ENCODE data around the gene PRSS36. TPM values are rescaled to one million over a fixed set of nuclear protein-coding genes. Genes with fewer than 3 reads are reported as not detected.

The PRSS36 gene
- total RNA-seq, 1 experiment from 2014 or later: 0.66 TPM

DNA sequence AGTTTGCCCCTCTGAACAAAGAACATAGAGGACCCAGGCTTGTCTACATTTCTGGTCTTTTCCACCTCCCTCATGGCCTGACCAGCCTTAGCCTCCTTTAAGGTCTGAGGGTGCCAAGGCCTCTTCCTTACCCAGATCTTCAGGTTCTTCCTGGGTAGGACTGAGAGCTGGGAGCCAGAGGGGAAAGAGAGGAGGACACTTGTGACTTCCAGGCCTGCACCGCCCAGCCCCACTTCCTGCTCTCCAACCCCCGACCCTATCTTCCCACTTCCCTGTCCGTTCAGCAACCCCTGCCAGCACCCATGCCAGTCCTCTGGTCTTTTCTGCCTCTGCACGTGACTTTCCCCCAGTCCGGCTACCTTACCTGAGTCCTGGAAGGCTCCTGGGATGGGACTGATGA, 534 bp downstream of the PRSS36 start:
- WGBS (ENCODE audit: extremely low coverage, insufficient read length, low lambda C conversion rate): no CpG with 5 or more reads among the region's 5 CpGs
- no peak overlapping the region for H2BK120ac ChIP-seq (ENCODE audit: low read depth, low read length, poor library complexity, severe bottlenecking)
- no peaks in the 10 kb centered on the region for H3K79me1 ChIP-seq (ENCODE audit: insufficient read depth, low read depth, low read length, poor library complexity, severe bottlenecking)
- no peak overlapping the region for H3K4ac ChIP-seq (ENCODE audit: low read depth, low read length)
- peaks cover 15 to 35% of the 10 kb centered on the region in 2 experiments for H3K4me1 Mint-ChIP-seq
- H3K9me3 ChIP-seq (ENCODE audit: control insufficient read depth, low read depth, low read length): no peaks in the 10 kb centered on the region
- no peaks in the 10 kb centered on the region for H3K79me2 ChIP-seq (ENCODE audit: insufficient read depth, low read length)
- no peak overlapping the region for H3K27ac ChIP-seq (ENCODE audit: insufficient read length, low read depth, low read length)
- H2BK12ac ChIP-seq (ENCODE audit: insufficient read length, low read depth, low read length): no peak overlapping the region
- no peak overlapping the region for H3K18ac ChIP-seq (ENCODE audit: insufficient read length, low read depth, low read length)
- no peaks in the 10 kb centered on the region for H4K20me1 ChIP-seq (ENCODE audit: control insufficient read depth, insufficient read depth, insufficient read length)
- no peak overlapping the region for H3T11ph ChIP-seq (ENCODE audit: low read length)
- H2BK5ac ChIP-seq (ENCODE audit: insufficient read length, low read length): no peak overlapping the region
- H4K8ac ChIP-seq (replicated peaks; ENCODE audit: insufficient read length, low read depth, low read length): no peak overlapping the region
- no peak overlapping the region; a peak in 1 of 7 replicates for H3K27ac Mint-ChIP-seq
- no peaks in the 10 kb centered on the region; the same call in 1 of the 2 replicates for H3K4me1 ChIP-seq (ENCODE audit: insufficient read depth, low read length)
- no peak overlapping the region for H2BK20ac ChIP-seq (ENCODE audit: low read depth, low read length, poor library complexity, severe bottlenecking)
- H3K9me3 Mint-ChIP-seq: no peaks in the 10 kb centered on the region; a peak in 1 of 5 replicates
- no peak overlapping the region for H2AK5ac ChIP-seq (ENCODE audit: insufficient read length, low read length)
- no peaks in the 10 kb centered on the region for H3K27me3 ChIP-seq (ENCODE audit: insufficient read depth, low read length)
- peaks cover 34% of the 10 kb centered on the region for H3K27me3 Mint-ChIP-seq (ENCODE audit: low read depth)
- DNase-seq: no peak
- H3K4me2 ChIP-seq (ENCODE audit: insufficient read depth, insufficient read length, low read length): no peak overlapping the region
- no peak overlapping the region for H3K56ac ChIP-seq (ENCODE audit: insufficient read length, low read depth, low read length)
- H2AFZ ChIP-seq (ENCODE audit: low read length): no peak overlapping the region
- H3K36me3 Mint-ChIP-seq (ENCODE audit: insufficient read depth in 1 of 3, low read depth in 3 of 3): no peaks in the 10 kb centered on the region
- no peak overlapping the region for H3K23ac ChIP-seq (ENCODE audit: insufficient read length, low read depth, low read length)
- no peak overlapping the region for H3K4me3 Mint-ChIP-seq
- H4K91ac ChIP-seq (ENCODE audit: insufficient read length, low read depth, low read length): no peak overlapping the region
- peaks cover 7% of the 10 kb centered on the region for H3K23me2 ChIP-seq (ENCODE audit: insufficient read length, low read depth, low read length, poor library complexity, severe bottlenecking)
- H4K5ac ChIP-seq (ENCODE audit: insufficient read length, low read depth, low read length): no peak overlapping the region
- no peak overlapping the region for H2BK15ac ChIP-seq (ENCODE audit: low read depth, low read length)
- no peak for TF ChIP-seq CTCF (conservative IDR thresholded peaks at IDR 0.05)
- no peak overlapping the region for H3K9ac ChIP-seq (ENCODE audit: extremely low read depth, insufficient read length, low read length)
- no peak overlapping the region for H3K14ac ChIP-seq (ENCODE audit: insufficient read depth, low read length)

All from H9 (cell line).